Nephron (organoid): ENCODE data around the gene PIP5K1A.
A peak's percentile ranks its signal among the peaks of the same experiment; 100 is the strongest.
"Not testable (repeated sequence)": the region's sequence is repeated elsewhere in the genome, so short reads cannot be mapped to it uniquely, and the experiment has no call there.

ENCODE experiments used
- H3K27ac Mint-ChIP-seq, 3 experiments: 2 replicates each; pipeline ENCODE4 v1.8.0; 2020; ENCODE audit warnings: mixed read lengths in 3 of 3, mild to moderate bottlenecking in 2 of 3, moderate library complexity in 1 of 3
- H3K27me3 Mint-ChIP-seq: 2 replicates; pipeline ENCODE4 v1.8.0; 2021; ENCODE audit warnings: low read depth, mild to moderate bottlenecking, moderate library complexity, mixed read lengths
- H3K36me3 Mint-ChIP-seq: 2 replicates; pipeline ENCODE4 v1.8.0; 2020; ENCODE audit warnings: low read depth, mixed read lengths
- H3K4me1 Mint-ChIP-seq: 2 replicates; pipeline ENCODE4 v1.8.0; 2020; ENCODE audit warnings: mixed read lengths
- H3K4me3 Mint-ChIP-seq, 3 experiments: 2 replicates each; pipeline ENCODE4 v1.8.0; 2020; ENCODE audit warnings: mild to moderate bottlenecking in 3 of 3, mixed read lengths in 3 of 3, moderate library complexity in 2 of 3
- H3K9me3 Mint-ChIP-seq: 2 replicates; pipeline ENCODE4 v1.8.0; 2020; ENCODE audit warnings: mixed read lengths
- TF ChIP-seq, protein P1 (sequence below), 3 experiments: fragments of 200-600 bp; sonication (generic); IDR thresholded peaks; one replicate each; pipeline ENCODE4 v1.5.0; 2021; ENCODE audit warnings: antibody characterized with exemption in 3 of 3; ENCODE audit not compliant: unreplicated experiment in 3 of 3

PIP5K1A gene

DNA sequence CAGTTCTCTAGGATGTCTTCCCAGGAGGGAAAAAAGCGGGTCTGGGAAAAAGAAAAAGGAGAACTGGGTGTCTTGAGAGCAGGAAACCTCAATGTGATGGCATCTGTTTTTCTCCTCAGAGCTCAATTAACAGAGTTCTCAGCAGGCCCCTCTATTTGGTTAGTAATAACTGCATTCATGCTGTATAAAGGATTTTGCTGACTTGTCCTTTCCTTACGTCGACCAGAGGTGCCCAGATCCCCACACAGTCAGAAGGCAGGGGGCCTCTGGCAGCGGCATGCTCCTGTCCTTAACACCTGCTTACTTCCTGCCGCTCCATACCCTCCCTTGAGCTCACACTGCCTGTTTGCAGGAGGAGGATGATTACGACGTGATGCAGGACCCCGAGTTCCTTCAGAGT is 68.5 kb downstream of the PIP5K1A start:
- Mint-ChIP-seq H3K9me3 (no peaks in the 10 kb centered on the region), H3K27ac (no peak overlapping the region), H3K36me3 (peaks cover 64% of the 10 kb centered on the region), H3K27me3 (no peaks in the 10 kb centered on the region), H3K4me3 (no peak overlapping the region), H3K4me1 (no peaks in the 10 kb centered on the region)
- TF ChIP-seq, protein P1, sequence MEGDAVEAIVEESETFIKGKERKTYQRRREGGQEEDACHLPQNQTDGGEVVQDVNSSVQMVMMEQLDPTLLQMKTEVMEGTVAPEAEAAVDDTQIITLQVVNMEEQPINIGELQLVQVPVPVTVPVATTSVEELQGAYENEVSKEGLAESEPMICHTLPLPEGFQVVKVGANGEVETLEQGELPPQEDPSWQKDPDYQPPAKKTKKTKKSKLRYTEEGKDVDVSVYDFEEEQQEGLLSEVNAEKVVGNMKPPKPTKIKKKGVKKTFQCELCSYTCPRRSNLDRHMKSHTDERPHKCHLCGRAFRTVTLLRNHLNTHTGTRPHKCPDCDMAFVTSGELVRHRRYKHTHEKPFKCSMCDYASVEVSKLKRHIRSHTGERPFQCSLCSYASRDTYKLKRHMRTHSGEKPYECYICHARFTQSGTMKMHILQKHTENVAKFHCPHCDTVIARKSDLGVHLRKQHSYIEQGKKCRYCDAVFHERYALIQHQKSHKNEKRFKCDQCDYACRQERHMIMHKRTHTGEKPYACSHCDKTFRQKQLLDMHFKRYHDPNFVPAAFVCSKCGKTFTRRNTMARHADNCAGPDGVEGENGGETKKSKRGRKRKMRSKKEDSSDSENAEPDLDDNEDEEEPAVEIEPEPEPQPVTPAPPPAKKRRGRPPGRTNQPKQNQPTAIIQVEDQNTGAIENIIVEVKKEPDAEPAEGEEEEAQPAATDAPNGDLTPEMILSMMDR (IDR thresholded peaks at IDR 0.05; ENCODE audit: unreplicated experiment in 3 of 3), result no peak

DNA sequence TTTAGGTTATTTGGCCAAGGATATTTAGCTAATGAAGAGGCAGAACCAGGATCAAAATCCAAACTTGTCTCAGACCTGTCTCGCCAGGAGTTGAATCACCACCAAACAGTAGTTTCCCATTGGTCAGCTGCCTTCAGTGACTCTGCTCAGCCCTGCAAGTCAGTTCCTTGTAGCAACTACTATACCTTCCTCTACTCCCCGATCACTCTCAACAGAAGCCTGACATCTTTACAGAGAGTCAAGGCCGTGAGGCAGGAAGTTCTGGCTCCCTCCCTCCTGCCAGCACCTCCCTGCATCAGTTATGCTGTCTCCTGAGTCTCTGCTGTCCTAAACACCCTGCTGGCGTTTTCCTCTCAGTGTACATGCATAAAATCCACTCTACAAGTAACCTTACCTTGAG is 69.4 kb downstream of the PIP5K1A start:
- H3K27me3 Mint-ChIP-seq, result no peaks in the 10 kb centered on the region
- H3K27ac Mint-ChIP-seq, result no peak overlapping the region
- no peaks in the 10 kb centered on the region for H3K9me3 Mint-ChIP-seq
- H3K4me3 Mint-ChIP-seq, result no peak overlapping the region
- TF ChIP-seq, protein P1 (IDR thresholded peaks at IDR 0.05; ENCODE audit: unreplicated experiment in 3 of 3), result no peak
- H3K4me1 Mint-ChIP-seq, result no peaks in the 10 kb centered on the region
- H3K36me3 Mint-ChIP-seq, result peaks cover 62% of the 10 kb centered on the region

DNA sequence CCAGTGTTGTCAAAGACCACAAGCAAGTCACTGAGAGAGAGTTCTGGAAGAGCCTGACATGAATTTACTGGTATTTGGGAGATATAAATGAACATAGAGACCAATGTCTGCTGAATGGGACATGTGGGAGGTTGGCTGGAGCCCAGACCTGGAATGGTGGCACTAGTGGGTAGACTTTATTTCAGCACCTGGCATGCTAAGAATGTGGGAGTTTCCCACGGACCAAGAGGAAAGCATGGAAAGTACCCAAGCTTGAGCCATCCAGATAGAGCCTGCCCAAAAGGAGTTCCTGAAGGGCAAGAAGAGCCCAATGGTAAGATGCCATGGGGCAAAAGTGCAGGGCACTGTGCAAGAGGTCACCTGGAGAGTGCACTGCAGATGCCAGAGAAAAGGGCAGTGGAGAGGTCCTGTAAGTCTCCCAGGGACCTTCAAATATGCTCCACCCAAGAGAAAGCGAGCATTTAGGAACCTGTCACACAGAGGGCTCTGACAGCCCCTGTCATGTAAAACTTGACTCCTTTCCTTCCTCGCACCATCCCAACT is 75.6 kb downstream of the PIP5K1A start:
- no peak overlapping the region for H3K27ac Mint-ChIP-seq
- H3K4me1 Mint-ChIP-seq, result peaks cover 4% of the 10 kb centered on the region
- H3K4me3 Mint-ChIP-seq, result no peak overlapping the region
- TF ChIP-seq, protein P1 (IDR thresholded peaks at IDR 0.05; ENCODE audit: unreplicated experiment in 3 of 3), result no peak
- H3K36me3 Mint-ChIP-seq, result peaks cover 22% of the 10 kb centered on the region
- no peaks in the 10 kb centered on the region for H3K9me3 Mint-ChIP-seq
- H3K27me3 Mint-ChIP-seq, result no peaks in the 10 kb centered on the region

DNA sequence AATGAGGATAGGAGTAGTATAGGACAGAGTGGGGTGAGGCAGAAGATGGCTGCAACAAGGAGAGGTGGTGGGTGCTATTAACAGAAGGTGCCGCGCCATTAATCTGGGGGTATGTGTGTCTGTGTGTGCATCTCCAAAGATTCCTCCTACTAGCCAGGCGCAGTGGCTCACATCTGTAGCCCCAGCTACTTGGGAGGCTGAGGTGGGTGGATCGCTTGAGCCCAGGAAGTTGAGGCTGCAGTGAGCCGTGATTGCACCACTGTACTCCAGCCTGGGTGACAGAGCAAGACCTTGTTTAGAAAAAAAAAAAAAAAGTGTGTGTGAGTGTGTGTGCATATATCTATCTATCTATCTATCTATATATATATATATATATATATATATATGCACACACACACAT is 77.0 kb downstream of the PIP5K1A start:
- H3K4me3 Mint-ChIP-seq, result not testable (repeated sequence)

DNA sequence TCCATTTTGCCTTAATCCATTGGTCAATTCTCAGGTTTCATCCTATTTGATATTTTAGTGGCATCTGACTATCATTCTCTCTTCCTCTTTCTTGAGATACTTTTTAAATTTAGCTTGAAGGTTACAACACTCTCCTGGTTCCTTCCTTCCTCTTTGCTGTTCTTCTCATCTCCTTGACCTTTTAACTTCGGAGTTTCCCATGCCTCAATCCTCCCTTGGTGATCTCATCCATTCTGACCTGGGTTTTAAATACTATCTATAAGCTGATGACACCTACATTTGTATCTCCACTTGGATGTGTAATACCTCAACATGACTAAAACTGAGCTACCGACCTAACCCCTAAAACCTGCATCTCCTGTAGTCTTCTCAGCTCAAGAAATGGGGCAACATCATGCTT is 78.9 kb downstream of the PIP5K1A start:
- Mint-ChIP-seq H3K27me3 (no peaks in the 10 kb centered on the region), H3K27ac (no peak overlapping the region), H3K4me1 (peaks cover 4% of the 10 kb centered on the region), H3K9me3 (no peaks in the 10 kb centered on the region), H3K4me3 (no peak overlapping the region), H3K36me3 (peaks cover 6% of the 10 kb centered on the region)
- TF ChIP-seq, protein P1 (IDR thresholded peaks at IDR 0.05; ENCODE audit: unreplicated experiment in 3 of 3), result no peak

More for the DNA sequence above, 77.0 kb downstream of the PIP5K1A start:
- H3K9me3 Mint-ChIP-seq, H3K4me1 Mint-ChIP-seq, H3K27me3 Mint-ChIP-seq, H3K27ac Mint-ChIP-seq: not testable (repeated sequence)
- H3K36me3 Mint-ChIP-seq, result peaks cover 15% of the 10 kb centered on the region

DNA sequence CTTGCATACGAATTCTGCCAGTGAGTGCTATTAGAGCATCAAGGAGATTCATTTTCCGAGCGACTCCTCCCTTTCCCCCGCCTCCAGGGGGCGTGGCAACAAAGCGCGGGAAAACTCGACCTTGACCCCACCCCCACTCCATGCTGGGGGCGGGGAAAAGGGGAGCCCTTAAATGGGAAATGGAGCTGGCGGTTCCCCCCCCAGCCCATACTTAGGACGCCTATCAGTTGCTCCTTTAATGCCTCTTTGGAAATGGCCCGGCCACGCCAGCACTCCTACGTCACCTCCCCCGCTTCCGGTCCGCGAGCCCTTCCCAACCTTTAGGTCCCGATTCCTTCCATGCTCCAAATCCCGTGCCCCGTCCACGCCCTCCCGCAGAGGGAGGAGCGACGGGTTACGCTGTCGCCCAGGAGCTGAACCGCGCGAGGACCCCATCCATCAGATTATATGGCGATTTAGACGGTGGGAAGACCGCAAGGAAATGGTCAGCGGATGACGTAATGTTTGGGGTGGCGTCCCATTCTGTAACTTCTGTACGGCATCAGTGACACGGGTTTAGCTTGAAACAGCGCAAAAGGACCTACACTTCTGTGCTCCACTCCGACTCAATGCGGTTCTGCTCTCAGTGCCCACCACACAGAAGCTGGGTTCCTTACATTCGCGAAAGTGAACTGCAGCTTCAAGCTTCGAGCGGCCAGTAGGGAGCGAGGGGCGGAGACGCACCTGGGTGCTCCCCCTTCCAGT is 83.0 kb downstream of the PIP5K1A start:
- peak overlapping the region; percentile 98 to 99 (median 98) for H3K4me3 Mint-ChIP-seq
- no peaks in the 10 kb centered on the region for H3K27me3 Mint-ChIP-seq
- TF ChIP-seq, protein P1 (IDR thresholded peaks at IDR 0.05; ENCODE audit: unreplicated experiment in 3 of 3), result no peak
- peaks cover 17% of the 10 kb centered on the region for H3K4me1 Mint-ChIP-seq
- peaks cover 11% of the 10 kb centered on the region for H3K36me3 Mint-ChIP-seq
- no peaks in the 10 kb centered on the region for H3K9me3 Mint-ChIP-seq
- peak overlapping the region; percentile 98 to 100 (median 99) for H3K27ac Mint-ChIP-seq
